Muscle of leg (tissue), 11 donors: ENCODE results near the gene COL13A1. TPM values are rescaled to one million over a fixed set of nuclear protein-coding genes. Genes with fewer than 3 reads are reported as not detected.

Source experiments
- DNase-seq: peaks from one replicate; pipeline ENCODE4 v3.0.0; 2013
- H3K27ac ChIP-seq: one replicate; pipeline ENCODE4 v1.5.1; 2013; ENCODE audit warnings: mild to moderate bottlenecking, low read length, control low read depth
- H3K27me3 ChIP-seq: one replicate; pipeline ENCODE4 v1.6.1; 2013; ENCODE audit warnings: low read length; ENCODE audit not compliant: control insufficient read depth, insufficient read depth
- H3K36me3 ChIP-seq: one replicate; pipeline ENCODE4 v1.6.1; 2013; ENCODE audit warnings: low read length; ENCODE audit not compliant: control insufficient read depth, insufficient read depth
- H3K4me1 ChIP-seq: one replicate; pipeline ENCODE4 v1.6.1; 2013; ENCODE audit warnings: low read length; ENCODE audit not compliant: control insufficient read depth, insufficient read depth
- H3K4me3 ChIP-seq: one replicate; pipeline ENCODE4 v1.5.1; 2013; ENCODE audit warnings: low read length, control low read depth
- H3K9me3 ChIP-seq: replicated peaks from 2 replicates; pipeline ENCODE4 v1.6.1; 2013; ENCODE audit warnings: low read depth, low read length; ENCODE audit not compliant: control insufficient read depth
- WGBS: methylation state at CpG from one replicate; pipeline ENCODE4 v1.1.5; 2013; ENCODE audit warnings: missing lambda C conversion rate; ENCODE audit not compliant: insufficient coverage; 5-methylcytosine and 5-hydroxymethylcytosine counted together
- polyA plus RNA-seq, 8 donors: library from polyadenylated mRNA; unstranded; fragments of 120-200 nt; gene quantifications; one replicate each; pipeline versions ENCODE4 v1.2.1 to v1.2.3, GENCODE V29; 2013; ENCODE audit warnings: inconsistent platforms in 1 of 8, low replicate concordance in 1 of 8; ENCODE audit not compliant: insufficient read length in 8 of 8, insufficient read depth in 1 of 8
- total RNA-seq: library from RNA; stranded (reverse); fragments of 120-200 nt; gene quantifications from one replicate; pipeline ENCODE4 v1.2.4, GENCODE V29; 2013

The COL13A1 gene
- total and polyA plus RNA-seq, 9 donors = 4.8 to 26.7 (median 11.6) TPM

DNA sequence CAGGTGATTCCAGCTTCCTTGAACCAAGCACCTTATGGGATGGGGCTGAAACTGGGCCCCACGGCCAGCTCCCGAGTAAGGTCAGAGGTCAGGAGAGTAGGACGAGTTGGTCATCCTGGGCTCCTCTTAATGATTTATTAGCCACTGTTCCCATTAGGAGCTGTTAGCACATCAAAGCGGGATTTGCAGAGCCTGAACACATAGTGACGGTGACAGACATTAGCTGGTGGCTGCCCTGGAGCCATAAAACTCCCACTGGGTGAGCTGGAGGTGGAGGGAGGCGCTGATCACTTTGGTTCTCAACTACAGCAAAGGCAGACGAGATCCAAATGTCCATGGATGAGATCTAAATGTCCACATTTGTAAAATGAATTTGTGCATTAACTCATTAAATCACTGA is 48.1 kb downstream of the COL13A1 start:
- DNase-seq = no peak
- H3K4me1 ChIP-seq = peaks cover 38% of the 10 kb centered on the region
- H3K36me3 ChIP-seq = no peaks in the 10 kb centered on the region
- 56% methylated on average over 4 of the region's 7 CpGs for WGBS
- no peak overlapping the region for H3K4me3 ChIP-seq
- no peak overlapping the region for H3K27ac ChIP-seq
- no peaks in the 10 kb centered on the region for H3K9me3 ChIP-seq
- H3K27me3 ChIP-seq = peaks cover 5% of the 10 kb centered on the region

DNA sequence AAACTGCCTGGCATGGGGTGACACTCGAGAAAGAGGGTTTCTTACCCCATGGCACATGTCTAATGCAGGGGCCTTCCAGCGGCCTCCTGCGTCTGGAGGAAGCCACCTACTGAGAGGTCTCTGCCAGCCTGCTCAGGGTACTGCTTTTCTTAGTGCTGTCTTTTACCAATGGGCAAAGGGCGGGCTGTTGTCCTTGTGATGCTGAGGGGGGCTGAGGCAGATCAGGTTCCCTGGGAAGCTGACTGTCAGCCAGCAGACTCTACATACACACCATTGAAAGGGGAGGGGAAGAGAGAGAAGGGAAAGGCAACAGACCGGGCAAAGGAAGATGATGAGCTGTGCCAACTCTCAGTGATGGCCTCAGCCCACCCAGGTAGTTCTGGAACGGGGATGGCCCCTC is 48.7 kb downstream of the COL13A1 start:
- Histone ChIP-seq H3K27me3 (peaks cover 5% of the 10 kb centered on the region), H3K9me3 (no peaks in the 10 kb centered on the region), H3K4me1 (peaks cover 33% of the 10 kb centered on the region), H3K36me3 (no peaks in the 10 kb centered on the region), H3K27ac (no peak overlapping the region), H3K4me3 (no peak overlapping the region)
- no peak for DNase-seq
- WGBS = 63% methylated on average over 5 of the region's 6 CpGs

DNA sequence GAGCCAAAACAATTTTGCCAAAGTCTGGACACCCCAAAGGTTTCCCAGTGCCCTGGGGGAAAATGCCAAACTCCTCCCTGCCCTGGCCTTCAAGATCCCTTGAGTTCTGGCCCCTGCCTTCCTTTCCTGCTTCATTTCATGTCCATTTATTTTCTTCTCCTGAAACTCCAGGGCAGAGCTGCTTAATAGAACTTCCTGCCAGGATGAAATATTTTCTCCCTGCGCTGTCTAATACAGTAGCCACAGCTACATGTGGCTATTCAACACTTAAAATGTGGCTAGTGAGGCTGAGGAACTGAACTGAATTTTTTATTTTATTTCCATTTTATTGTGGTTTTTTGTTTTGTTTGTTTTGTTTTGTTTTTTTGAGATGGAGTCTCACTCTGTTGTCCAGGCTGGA is 49.6 kb downstream of the COL13A1 start:
- Histone ChIP-seq H3K9me3 (no peaks in the 10 kb centered on the region), H3K36me3 (no peaks in the 10 kb centered on the region), H3K27me3 (peaks cover 5% of the 10 kb centered on the region), H3K4me1 (peaks cover 25% of the 10 kb centered on the region), H3K27ac (no peak overlapping the region), H3K4me3 (no peak overlapping the region)
- DNase-seq = no peak
- WGBS = no CpG with 5 or more reads among the region's 1 CpG

DNA sequence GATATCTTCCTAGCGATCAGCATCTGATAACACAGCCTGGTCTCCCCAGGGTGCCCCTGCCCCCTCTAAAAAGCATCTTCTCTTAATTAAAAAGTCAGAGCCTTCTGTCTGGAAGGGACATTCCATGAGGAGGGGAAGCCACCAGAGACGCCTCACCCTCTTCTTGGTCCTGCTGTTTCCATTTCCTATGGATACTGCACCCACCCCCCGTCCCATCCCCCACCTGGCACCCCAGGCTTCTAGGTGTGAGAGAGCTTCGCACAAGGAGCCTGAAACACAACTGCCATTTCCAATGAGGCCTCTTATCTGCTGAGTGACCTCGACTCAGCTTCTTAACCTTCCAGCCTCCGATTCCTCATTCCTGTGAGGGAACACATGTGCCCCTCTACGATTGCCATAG is 51.4 kb downstream of the COL13A1 start:
- Histone ChIP-seq H3K4me3 (no peak overlapping the region), H3K36me3 (no peaks in the 10 kb centered on the region), H3K4me1 (peaks cover 8% of the 10 kb centered on the region), H3K9me3 (no peaks in the 10 kb centered on the region), H3K27me3 (peaks cover 2% of the 10 kb centered on the region), H3K27ac (no peak overlapping the region)
- 43% methylated on average over 2 of the region's 7 CpGs for WGBS
- no peak for DNase-seq

DNA sequence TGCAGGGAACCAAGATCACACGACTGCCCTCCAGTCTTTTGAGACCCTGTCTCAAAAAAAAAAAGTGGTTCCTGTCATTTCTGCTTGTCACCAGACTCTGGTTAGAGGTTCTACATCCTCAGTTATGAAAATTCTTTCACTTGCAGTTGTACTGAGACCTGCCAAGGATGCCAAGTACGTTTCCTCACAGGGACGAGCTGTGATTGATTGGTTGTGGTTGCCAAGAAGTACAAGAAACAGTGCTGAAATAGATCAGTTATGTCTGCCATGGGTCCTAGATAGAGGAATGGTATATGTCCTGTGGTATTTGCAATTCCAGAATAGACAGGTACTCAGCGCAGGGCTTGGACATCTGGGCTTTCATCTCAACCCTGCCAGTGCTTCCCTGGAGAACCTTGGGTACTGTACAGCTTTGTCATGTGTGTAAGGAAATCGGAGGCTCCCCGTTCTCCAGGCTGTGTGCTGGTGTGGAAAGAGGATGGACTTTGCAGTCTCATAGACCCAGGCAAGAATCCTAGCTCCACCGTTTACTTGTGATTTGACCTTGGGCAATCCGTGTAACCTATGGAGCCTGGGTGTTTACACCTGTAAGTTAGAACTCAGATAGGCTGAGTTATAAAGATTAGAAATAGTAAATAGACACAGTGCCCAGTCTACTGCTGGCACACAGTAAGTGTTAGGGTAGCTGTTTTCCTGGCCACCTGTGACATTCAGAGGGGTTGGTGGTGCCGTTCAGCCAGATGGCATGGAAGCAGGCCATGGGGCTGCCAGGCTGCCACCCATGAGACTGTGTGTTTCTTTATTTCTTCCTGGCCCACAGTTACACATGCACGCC is 53.0 kb downstream of the COL13A1 start:
- no peak overlapping the region for H3K27ac ChIP-seq
- no peaks in the 10 kb centered on the region for H3K9me3 ChIP-seq
- no peaks in the 10 kb centered on the region for H3K36me3 ChIP-seq
- H3K4me1 ChIP-seq = peaks cover under 1% of the 10 kb centered on the region
- H3K4me3 ChIP-seq = no peak overlapping the region
- WGBS = 84% methylated on average over 6 of the region's 10 CpGs
- no peak for DNase-seq
- H3K27me3 ChIP-seq = no peaks in the 10 kb centered on the region

DNA sequence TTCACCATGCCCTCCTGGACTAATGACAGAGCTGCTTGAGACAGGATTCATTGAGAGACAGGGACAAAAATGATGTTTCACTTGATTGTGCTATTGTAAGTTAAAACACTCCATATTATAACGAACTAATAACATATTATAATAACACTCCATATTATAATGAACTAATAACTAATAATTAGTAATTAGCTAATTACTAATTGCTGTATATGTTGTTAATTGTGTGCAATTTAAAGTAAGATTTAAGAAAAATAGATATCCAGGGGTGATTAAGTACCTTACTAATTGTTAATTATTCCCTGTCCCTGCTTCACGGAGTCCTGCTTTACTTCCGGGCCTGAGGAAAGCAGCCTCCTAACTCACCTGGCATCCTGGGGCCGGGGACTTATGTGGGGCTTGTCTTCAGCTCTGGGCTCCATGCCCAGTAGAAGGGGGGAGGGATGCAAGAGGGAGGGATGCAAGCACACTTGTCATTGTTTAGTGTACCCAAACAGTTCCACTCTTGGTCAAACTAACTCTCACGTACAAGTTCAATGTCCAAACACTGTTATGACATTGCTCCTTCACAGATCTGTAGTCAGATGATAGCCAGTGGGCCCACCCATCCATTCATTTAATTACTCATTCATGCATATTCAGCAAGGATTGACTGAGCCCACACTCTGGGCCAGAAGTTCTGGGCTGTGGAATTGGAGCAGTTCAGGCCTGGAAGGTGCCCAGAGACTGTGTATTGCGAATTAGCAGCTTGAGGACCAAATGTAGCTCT is 53.8 kb downstream of the COL13A1 start:
- H3K36me3 ChIP-seq = no peaks in the 10 kb centered on the region
- H3K27ac ChIP-seq = no peak overlapping the region
- H3K27me3 ChIP-seq = no peaks in the 10 kb centered on the region
- no peak overlapping the region for H3K4me3 ChIP-seq
- H3K4me1 ChIP-seq = peaks cover 8% of the 10 kb centered on the region
- no peak for DNase-seq
- WGBS = no CpG with 5 or more reads among the region's 6 CpGs
- no peaks in the 10 kb centered on the region for H3K9me3 ChIP-seq

DNA sequence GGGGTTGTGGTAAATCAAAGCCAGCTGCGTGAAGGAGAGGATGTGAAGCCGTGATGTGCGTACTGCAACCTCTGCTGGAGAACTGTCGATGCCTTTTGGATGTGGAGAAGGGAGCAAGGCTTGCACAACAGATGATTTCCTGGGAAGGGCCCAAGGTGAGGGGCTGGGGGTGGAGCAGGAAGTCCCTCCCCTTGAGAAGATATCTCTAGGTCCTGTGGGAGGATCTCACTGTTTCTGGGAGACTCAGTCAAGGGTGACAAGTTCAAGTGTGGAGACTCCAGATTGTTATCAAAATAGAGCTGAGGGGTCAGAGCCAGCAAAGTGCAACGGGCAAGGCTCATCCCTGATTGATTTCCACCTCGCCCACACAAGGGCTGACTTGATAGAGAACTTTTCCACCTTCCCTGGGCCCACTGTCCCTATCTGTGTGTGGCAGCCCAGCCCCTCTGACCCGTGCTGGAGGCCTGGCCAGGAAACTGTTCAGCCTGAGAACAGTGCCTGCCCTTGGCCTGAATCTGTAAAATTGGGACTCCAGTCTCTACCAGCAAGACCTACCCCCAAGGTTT is 55.0 kb downstream of the COL13A1 start:
- no peak for DNase-seq

DNA sequence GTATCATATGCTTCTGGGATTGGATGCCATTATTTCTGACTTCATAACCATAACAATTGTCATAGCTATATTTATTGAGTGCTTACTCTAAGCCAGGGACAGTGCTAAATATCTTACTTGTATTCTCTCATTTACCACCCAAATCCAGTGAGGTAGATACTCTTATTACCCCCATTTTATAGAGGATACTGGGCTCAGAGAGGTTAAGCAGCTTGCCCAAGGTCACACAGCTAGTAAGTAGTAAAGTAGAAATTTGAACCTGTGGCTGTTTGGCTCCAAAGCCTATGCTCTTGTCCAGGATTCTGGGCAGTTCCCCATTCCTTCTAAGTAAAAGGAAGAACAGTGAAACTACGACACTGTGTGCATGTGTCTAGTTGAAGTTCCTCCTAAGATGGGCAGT is 56.5 kb downstream of the COL13A1 start:
- no peak overlapping the region for H3K4me3 ChIP-seq
- H3K9me3 ChIP-seq = no peaks in the 10 kb centered on the region
- peaks cover 34% of the 10 kb centered on the region for H3K4me1 ChIP-seq
- WGBS = no CpG with 5 or more reads among the region's 1 CpG
- no peaks in the 10 kb centered on the region for H3K36me3 ChIP-seq
- no peak overlapping the region for H3K27ac ChIP-seq
- no peak for DNase-seq
- H3K27me3 ChIP-seq = no peaks in the 10 kb centered on the region

More for the DNA sequence above, 55.0 kb downstream of the COL13A1 start:
- 60% methylated on average over 6 of the region's 7 CpGs for WGBS
- H3K9me3 ChIP-seq = no peaks in the 10 kb centered on the region
- peaks cover 19% of the 10 kb centered on the region for H3K4me1 ChIP-seq
- H3K36me3 ChIP-seq = no peaks in the 10 kb centered on the region
- H3K27me3 ChIP-seq = no peaks in the 10 kb centered on the region
- no peak overlapping the region for H3K27ac ChIP-seq
- H3K4me3 ChIP-seq = no peak overlapping the region

DNA sequence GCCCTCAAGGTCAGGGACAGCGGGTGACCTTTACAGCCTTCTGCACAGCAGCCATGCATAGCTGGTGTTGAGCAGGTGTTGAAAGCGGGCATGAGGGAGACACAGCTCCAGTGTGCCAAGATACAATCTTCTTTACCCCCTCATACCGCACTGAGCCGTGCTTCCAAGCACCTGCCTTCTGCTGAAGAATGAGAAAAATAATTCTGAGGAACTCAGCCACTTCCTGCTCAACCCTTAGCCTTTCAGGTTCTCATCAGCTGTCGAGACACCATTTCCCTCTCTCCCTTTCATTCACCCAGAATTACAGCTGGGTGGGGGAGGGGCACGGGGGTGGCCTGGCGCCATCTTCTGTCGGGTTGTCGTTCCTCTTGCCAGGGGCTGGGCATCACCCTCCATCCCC is 58.6 kb downstream of the COL13A1 start:
- Histone ChIP-seq H3K9me3 (no peaks in the 10 kb centered on the region), H3K4me1 (peaks cover 38% of the 10 kb centered on the region), H3K27ac (no peak overlapping the region), H3K4me3 (no peak overlapping the region), H3K27me3 (no peaks in the 10 kb centered on the region), H3K36me3 (no peaks in the 10 kb centered on the region)
- DNase-seq = no peak
- 58% methylated on average over 5 of the region's 9 CpGs for WGBS
